Stimulated activated CD4-positive, alpha-beta T cell treated with anti-CD3 and anti-CD28 coated beads, TNF-alpha, amount 100 ng/mL, for 1 hour (primary cell): ENCODE results near the gene KIF25.

Experiments
- DNase-seq, 3 donors: peaks; one replicate each; pipeline ENCODE4 v3.0.0-alpha.2; 2020; ENCODE audit warnings: low read depth in 3 of 3, low spot score in 1 of 3

The KIF25 gene

DNA sequence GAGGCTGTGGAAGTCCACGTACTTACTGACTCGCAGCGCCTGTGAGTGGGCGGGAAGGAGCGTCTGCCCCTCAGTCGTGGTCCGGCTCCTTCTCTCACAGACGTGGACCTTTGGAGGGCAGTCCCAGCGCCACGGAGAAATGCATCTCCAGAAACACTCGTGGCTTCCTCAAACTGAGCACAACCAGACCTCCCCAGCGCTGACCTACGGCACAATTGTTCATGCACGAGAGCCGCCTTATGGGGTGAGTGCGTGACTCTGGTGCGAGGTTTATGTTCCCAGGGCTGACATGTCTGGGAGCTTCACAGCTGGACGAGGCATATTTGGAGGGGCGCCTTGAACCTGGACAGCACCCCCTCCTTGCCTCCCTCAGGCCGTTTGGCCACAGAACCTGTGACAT lies 51.8 kb downstream of the KIF25 start:
- no peak for DNase-seq

DNA sequence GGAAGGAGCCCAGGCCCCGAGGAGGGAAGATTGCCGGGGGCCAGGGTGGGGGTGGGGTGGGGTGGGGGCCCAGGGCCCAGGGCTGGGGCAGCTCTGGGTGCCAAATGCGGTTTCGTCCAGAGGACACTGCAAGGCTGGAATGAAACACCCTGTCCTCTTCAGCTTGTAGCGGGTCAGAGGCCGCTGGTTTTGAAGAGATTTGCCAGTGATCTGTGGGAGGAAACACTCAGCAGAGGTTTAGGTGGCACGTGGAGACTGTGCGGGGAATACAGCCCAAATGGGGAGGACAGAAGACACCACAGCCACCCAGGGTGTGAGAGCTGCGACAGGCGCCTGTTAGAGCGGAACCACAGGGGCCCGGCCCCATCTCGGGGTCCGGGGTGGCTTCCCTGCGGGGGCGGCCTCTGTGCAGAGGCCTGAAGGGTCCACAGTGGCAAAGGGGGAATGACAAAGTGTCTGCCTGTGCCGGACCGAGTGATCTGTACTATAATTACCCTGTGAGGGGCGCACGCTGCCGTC lies 52.3 kb downstream of the KIF25 start:
- no peak for DNase-seq

DNA sequence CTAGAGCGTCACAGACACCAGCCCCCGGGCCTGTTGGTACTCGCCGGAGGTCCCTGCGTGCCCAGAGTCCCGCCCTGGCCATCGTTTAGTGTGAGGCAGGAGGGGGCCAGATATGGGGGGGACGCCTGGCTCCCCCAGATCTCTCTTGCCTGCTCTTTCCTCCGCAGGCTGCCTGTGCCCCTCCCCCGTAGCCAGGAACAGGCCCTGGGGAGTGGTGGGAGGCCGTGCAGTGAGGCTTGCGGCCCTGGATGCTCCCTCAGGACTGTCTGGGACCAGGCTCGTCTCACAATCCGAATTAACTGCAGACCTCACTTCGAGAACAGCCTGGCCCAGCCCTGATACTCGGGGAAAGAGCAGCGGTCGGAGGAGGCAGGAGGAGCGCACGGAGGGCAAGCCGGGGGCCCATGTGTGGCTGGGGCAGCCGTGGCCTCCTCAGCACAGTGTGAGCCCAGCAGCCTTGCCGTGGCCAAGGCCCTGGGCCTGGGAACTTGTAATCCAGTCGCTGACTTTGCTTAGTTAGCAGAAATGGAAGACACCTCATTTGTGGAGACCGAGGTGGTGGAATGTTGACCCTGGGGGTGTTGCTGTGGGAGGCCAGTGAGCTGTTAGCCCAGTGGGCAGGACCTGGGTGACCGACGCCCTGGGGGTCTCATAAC lies 52.9 kb downstream of the KIF25 start:
- DNase-seq = no peak

DNA sequence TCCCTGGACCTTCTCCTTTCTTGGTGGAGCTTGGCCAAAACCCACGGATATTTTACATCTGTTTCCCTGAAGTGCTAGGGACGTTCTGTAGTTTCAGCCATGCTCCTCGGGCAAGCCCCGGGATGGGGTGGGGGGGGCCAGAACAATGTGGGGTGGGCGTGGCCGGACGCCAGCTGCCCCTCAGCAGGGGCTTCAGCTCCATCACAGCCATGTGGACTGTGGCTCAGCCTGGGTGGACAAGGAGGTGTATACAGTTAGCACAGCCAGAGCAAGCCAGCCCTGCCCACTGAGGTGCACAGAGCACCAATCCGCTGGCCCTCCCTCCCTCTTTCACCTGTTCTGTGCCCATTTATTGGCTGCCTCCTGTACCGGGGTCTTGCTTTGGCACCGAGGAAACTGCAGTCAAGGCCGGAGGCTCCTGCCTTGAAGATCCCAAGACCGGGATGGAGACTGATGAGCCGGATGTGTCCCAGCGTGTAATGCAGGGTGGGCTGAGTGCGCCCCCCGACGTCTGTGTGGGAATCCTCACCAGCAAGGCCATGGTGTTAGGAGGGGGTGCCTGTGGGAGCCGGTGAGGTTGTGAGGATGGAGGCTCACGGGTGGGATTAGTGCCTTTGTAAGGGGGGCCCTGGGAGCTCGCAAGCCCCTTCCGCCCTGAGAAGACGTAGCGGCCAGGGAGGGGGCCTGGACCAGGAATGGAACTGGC lies 53.6 kb downstream of the KIF25 start:
- DNase-seq = no peak

DNA sequence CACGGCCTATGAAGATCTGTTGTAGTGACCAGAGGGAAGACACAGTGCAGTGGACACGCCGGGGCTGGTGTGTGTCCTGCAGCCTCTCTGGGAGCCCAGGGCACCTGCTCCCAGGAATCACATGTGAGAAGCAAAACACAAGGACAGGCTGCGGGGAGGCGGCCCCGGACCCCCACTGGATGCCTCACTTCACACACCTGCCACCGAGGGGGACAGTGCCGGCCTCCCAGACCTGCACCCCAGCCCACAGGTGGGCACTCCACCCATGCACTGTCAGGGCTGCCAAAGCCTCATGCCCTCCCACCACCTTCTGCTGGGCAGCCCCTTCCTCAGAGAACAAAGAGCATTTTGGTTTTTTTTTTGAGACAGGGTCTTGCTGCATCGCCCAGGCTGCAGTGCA lies 54.2 kb downstream of the KIF25 start:
- DNase-seq = no peak

DNA sequence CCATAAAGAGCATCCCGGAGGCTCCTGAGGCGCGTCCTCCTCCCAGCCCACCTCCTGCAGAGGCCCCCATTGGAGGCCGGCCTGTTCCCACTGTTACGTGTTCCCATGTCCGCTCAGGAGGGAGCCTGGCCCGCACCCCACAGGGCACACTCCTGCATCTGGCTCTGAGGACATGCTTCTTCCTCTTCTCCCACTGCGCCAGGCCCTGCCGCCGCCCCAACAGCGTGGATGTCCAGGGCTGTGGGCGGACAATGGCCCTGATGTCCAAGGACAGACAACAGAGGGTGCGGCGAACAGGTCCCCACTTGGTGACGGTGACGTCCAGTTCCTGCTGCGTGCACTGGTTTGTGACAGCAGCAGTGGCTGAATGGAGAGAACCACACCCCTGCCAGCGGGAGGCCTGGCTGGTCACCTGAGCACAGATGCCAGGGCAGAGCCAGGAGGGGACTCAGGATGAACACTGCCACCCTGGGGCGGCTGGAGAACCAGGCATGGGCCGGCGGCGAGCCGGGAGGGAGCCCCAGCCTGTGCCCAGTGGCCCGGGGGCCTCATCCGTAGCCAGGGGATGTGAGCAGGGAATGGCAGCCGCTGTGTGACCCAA lies 54.9 kb downstream of the KIF25 start:
- no peak for DNase-seq

DNA sequence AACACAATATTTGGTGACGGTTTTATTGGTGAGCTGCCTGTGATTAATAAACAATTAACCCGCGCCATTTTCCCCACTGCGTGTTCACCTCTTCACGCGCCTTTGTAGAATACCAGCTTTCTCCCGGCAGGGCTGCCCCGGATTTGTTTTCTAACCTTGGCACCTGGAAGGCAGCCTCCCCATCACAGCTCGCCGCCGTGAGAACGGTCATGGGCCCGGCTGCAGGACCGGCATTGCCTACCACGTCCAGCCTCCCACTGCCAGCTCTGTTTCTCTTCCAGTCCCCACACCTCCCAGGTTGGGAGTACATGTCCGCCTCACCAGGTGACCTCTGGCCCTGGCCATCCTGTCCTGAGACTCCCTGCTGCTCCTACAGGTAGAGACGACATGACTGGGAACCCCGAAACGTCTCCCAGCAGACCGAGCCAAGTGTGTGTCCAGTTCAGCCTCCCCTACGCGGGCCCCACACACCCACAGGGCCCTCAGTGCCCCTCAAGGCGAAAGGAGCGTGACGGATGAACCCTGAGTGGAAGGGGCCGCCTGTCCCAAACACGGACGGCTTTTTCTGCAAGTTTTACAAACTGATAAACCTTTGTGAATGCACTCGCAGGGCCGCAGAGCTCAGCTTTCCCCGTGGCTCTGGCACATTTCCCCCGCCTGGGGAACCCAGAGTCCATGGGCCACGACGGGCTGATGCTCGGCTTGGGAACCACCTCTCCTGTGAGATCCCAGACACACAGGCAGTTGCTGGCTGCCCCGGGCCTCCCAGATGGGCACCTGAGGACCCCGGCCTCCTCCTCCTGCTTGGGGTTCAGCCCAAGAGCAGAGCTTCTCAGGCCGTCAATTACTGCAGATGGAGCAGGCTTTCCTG lies 55.9 kb downstream of the KIF25 start:
- no peak for DNase-seq

DNA sequence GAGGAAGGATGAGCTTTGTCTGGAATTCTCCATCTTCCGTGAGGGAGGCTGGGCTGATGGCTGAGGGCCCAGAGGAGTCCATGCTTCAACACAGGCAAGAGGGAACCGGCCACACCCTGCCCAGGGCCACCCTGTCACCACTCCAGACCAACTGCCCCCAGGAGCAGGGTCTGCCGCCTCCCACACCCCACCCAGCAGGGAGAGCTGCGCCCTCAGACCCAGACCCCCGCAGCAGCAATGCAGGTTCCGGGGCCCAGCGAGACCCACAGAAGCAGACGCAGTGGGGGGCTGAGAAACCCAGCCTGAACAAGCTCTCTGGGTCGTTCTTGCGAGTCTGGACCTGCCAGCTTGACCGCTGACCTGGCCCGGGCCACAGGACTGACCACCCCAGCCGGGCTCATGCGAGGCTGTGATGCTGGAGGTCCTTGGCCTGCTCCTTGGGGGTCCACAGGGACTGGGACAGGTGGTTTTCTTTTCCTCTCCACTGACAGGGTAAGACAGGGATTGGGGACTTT lies 56.5 kb downstream of the KIF25 start:
- no peak for DNase-seq

DNA sequence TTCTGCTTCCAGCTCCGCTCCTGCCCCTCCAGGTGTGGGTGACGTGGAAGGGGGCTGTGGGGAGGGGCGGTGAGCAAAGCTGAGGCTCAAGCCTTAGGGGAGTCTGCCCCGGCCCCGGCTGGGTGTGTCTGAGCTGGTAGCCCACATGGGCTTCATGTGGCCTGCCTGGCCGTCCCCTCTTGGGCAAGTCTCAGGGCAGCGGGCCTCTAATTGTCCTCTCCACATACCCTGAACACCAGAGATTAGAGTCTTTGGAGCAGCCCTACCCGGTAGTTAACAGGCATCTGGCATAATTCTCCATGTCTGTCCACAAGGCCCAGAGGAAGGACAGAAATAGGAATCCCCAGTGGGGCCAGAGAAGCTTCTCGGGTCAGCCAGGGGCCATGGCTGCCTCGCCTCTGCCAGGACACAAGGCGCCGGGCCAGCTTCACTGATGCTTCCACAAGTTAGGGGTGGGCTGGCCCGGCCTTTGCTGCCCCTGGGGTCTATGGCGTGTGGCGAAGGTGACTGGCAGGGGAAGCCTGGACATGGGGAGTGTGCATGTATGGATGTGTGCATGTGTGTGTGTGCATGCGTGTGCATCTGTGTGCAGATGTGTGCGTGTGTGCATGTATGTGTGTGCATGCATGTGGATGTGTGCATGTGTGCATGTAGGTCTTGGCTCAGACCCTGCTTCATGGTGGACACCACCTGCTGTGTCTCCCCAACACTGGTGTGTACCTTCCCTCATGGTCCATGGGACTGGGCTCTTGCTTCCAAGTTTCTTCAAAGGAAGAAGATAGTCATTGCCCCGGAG lies 57.5 kb downstream of the KIF25 start:
- no peak for DNase-seq

DNA sequence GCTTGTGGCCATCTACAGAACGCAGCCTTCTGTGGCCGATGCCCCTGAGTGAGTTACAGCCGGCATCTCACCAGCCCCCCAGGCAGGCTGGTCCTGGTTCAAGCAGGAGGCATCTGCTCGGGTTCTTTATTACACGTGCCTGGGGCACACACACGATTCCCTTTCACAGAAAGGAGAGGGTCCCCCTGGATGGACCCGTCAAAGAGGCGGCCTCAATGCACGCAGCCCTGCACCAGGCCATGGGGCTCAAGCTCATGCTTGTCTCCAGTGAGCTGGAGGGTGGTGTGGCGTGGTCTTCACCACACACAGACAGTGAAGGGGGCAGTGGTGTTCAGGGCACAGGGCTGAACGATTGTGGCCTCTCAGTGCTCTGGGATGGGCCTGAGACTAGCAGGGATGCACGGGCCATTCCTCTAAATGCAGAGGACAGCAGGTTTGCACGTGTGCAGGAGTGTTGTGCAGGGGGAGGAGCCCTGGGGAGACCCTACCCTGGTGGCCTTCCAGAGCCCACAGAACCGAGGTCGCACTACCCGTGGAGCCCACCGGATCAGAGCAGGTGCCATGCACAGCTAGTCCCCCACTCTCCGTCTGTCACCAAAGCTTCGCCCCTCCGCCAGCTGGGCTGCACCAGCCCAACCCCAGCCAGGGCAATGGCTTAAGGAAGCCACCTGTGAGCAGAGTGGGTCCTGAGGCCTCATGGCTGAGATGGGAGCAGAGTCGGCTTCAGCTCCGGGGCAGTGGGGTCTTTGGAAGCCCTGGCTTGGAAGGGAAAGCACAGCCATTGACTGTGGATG lies 58.4 kb downstream of the KIF25 start:
- DNase-seq = no peak

DNA sequence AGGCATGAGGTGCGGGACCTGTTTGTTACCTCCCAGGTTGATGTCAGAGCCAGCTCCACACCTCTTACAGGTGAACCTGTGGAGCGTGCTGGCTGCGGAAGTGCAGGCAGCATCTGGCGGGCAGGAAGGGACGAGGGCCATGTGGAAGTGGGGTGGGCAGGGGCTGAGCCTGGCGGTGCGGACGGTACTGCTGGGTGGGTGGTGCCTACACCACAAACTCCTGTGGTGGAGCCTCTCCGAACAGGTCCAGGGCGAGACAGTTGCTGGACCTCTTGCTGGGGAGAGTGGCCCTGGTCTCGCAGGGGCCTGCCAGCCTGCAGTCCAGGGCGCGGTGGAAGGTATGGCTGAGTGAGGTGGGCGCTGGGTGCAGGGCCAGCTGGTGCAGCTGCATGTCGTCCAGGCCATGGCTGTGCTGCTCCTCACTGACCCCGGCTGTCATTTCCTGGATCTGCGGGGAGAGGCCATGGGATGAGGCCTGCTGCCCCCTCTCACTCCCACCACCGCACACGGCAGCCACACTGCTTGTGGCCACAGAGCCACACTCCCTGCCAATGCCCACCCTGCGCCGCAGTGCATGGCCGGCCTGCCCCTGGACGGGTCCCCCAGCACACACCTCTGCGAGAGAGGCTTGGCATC lies 59.5 kb downstream of the KIF25 start:
- DNase-seq = no peak

DNA sequence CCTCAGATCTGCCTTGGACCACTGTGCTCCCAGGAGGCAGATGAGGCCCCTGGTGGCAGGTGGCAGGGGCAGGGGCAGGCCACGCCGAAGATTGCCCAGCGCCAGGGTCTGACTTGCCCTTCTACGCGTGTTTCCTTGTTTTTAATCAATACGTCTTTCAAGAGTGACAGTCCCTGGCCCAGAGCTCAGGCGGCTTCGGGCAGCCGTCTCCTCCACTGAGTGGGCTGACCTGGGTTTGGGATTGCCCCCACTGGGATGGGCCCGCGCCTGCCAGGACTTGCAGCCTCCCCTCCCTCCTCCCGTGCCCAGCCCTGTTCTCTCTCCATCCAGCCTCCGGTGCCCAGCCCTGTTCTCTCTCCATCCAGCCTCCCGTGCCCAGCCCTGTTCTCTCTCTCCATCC lies 60.4 kb downstream of the KIF25 start:
- DNase-seq = no peak

DNA sequence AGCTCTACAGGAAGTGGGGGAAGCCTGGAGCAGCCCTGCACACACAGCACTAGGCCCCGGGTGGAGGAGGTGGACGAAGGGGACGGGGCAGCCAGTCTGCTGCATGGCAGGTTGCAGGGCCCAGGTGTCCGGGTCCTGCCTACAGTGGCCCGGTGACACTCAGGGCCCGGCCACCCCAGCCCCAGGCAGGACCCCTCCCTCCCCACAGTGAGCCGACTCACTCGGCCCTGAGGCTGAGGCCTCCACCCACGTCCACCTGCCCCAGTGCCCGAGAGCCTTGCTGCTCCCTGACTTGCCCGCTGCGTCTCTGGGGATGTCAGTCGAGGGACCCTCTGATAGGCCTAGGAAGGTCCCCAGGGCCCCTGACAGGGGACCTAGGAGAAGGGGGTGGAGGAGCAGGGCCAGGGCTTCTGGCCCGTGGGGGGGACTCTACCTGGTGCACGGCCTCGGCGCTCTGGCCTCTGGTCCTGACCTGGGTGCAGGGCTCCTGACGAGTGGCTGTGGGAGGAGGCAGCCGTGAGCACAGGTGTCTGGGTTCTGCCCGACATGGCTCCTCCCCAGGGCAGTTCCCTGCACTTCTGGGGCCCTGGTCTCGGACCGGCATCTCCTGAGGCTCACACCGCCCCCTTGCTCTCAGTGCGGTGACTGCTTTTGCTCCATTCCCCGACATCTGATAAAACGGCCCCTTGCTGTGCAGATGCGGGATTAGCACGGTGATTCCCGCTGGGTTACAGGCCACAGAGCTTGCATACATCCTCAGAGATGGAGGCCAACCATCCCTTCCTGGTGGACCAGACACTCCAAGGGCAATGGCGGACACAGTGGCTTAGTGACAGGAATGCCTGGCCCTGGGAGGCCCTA lies 61.5 kb downstream of the KIF25 start:
- no peak for DNase-seq

DNA sequence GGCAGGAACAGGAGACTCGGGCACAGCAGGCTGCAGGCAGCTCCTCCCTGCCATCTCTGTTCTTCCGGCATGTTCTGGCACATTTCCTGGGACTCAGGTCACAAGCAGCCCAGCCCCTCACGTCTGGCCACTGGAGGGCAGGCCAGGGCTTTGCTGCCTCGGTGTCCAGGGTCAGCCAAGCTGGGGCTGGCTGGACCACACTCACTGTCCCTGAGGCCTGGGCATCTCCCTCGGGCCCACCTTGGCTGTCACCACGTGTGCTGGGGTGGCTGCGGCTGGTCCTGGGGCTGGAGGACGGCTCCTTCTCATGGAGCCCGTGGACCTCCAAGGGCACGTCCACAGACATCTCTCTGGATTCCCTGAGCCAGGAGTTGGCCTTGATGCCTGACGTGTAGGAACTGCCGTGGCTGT lies 63.1 kb downstream of the KIF25 start:
- no peak for DNase-seq

DNA sequence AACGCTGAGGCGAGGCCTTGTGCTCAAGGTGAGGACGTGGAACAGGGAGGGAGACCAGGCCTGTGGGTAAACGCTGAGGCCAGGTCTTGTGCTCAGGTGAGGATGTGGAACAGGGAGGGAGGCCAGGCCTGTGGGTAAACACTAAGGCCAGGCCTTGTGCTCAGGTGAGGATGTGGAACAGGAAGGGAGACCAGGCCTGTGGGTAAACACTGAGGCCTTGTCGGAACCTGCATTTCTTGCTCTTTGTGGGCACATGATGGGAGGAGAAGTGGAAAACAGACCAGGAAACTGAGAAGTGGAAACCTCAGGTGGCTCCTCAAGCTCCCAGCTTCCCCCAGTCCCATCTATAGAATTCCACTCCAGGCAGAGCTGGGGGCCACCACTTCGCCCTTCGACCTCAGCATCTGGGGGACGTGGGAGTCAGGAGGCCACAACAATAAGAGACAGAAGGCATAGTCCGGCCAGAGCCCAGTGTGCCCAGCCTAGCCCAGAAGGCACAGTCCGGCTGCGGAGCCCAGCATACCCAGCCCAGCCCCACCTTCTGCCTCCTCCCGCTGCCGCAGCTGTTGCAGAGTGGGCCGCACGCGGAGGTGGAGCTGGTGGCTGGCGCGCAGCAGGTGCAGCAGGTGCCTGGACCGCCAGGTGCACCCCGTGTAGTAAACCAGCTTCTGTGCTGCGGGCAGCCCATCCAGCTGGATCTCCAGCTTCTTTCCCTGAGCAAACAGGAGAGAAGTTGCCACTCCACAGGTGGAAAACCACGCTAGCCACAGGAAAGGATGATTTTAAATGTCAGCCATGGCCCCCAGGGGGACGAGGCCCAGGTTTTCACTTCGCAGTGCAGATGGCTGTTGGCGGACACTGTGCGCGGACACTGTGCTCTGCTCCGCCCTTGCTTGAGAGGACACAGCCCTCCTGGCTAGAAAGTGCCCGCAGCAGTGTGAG lies 64.1 kb downstream of the KIF25 start:
- no peak for DNase-seq

DNA sequence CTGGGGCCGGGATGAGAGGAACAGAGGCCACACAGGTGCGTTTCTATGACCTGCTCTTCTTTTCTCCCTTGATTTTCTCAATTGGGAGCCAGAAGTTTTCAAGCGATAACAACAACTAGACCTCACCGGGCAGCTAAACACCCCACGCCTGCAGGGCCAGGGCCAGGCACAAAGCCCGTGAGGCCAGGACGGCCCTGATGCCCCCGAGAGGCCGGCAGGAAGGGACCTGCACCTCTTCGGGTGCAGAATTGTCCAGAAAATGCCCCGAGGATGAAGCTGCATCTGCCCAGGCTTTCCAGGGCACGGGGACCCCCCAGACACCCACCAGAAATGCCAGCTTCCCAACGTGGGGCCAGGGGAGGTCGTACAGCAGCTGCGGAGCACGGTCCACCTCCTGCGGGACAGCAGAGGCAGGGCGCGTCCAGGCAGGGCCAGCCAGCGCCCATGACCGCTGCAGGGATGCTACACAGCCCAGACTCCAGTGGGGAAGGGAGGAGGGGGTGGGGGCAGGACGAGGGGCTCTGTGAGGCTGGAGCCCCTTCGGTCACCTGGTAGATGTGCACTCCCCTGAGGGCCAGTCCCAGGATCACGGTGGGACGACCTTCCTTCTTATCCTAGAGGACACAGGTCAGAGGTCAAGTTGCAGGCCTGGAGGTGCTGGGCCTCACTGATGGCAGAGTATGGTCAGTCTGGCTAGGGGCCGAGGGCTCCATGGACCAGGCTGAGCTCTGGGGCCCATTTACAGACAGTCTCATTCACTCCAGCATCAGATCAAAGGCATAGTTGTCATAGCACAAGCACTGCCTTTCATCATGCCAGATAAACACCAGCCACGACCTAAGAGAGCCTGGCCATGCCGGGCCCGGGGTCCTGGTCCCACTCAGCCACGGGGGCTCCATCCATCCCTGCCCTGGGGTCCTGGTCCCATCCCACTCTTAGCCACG lies 65.1 kb downstream of the KIF25 start:
- DNase-seq = no peak
